Stimulated activated CD4-positive, alpha-beta T cell treated with anti-CD3 and anti-CD28 coated beads, Interleukin-12 subunit alpha, Interleukin-12 subunit beta, amount 100 ng/mL, for 48 hours (primary cell): Measurements from ENCODE around the gene ANP32B.
"Not testable (repeated sequence)": the region's sequence is repeated elsewhere in the genome, so short reads cannot be mapped to it uniquely, and the experiment has no call there.

Experiments used
- DNase-seq, 3 donors: peaks; one replicate each; pipeline ENCODE4 v3.0.0-alpha.2; 2020; ENCODE audit warnings: low read depth in 2 of 3, low spot score in 1 of 3

The ANP32B gene

GRCh38 chr9:97962575-97962974, 20.6 kb upstream of the ANP32B start:
- DNase-seq: no peak

- no peak for DNase-seq
Measured at GRCh38 chr9:97963232-97963631, 19.9 kb upstream of the ANP32B start.

- no peak for DNase-seq
Measured at GRCh38 chr9:97964901-97965300, 18.2 kb upstream of the ANP32B start.

GRCh38 chr9:97966493-97966892, 16.6 kb upstream of the ANP32B start:
- no peak for DNase-seq

- no peak for DNase-seq
Measured at GRCh38 chr9:97969014-97969413, 14.1 kb upstream of the ANP32B start.

- no peak for DNase-seq
Measured at GRCh38 chr9:97970165-97970564, 13.0 kb upstream of the ANP32B start.

GRCh38 chr9:97972753-97973152, 10.4 kb upstream of the ANP32B start:
- no peak for DNase-seq

- DNase-seq: no peak
Measured at GRCh38 chr9:97975376-97975775, 7.8 kb upstream of the ANP32B start.

- not testable (repeated sequence) for DNase-seq
Measured at GRCh38 chr9:97976633-97977032, 6.5 kb upstream of the ANP32B start.

GRCh38 chr9:97978371-97979130, 4.6 kb upstream of the ANP32B start:
- DNase-seq: no peak

GRCh38 chr9:97979788-97980478, 3.2 kb upstream of the ANP32B start:
- no peak for DNase-seq

GRCh38 chr9:97980479-97980803, 2.7 kb upstream of the ANP32B start:
- DNase-seq: no peak

GRCh38 chr9:97980918-97981845, 2.0 kb upstream of the ANP32B start:
- no peak for DNase-seq

GRCh38 chr9:97981846-97982682, 1.1 kb upstream of the ANP32B start:
- no peak for DNase-seq

- peak in 2 of 3 donors; percentile 34 to 35 for DNase-seq
Measured at GRCh38 chr9:97983589-97984187, 547 bp downstream of the ANP32B start.

- peak; percentile 64 to 77 (median 74) for DNase-seq
Measured at GRCh38 chr9:97984188-97985057, 1.3 kb downstream of the ANP32B start.

- DNase-seq: peak in 1 of 3 donors; percentile 24
Measured at GRCh38 chr9:97985058-97985861, 2.1 kb downstream of the ANP32B start.

GRCh38 chr9:97987487-97987886, 4.3 kb downstream of the ANP32B start:
- no peak for DNase-seq

- no peak for DNase-seq
Measured at GRCh38 chr9:97990259-97990658, 7.1 kb downstream of the ANP32B start.
